Mucosa of stomach (tissue), 1 donor: ENCODE data around the gene KHK.

Experiments
- H3K27me3 ChIP-seq: one replicate; pipeline ENCODE4 v1.7.0; 2013; ENCODE audit warnings: mild to moderate bottlenecking, low read length; ENCODE audit not compliant: control insufficient read depth, insufficient read depth
- H3K36me3 ChIP-seq: one replicate; pipeline ENCODE4 v1.7.0; 2013; ENCODE audit warnings: low read length; ENCODE audit not compliant: control insufficient read depth, insufficient read depth
- H3K4me1 ChIP-seq: one replicate; pipeline ENCODE4 v1.7.0; 2013; ENCODE audit warnings: mild to moderate bottlenecking, low read length; ENCODE audit not compliant: control insufficient read depth, insufficient read depth
- H3K4me3 ChIP-seq: one replicate; pipeline ENCODE4 v1.7.0; 2013; ENCODE audit warnings: low read length
- H3K9ac ChIP-seq: one replicate; pipeline ENCODE4 v1.7.0; 2013; ENCODE audit warnings: mild to moderate bottlenecking, low read length, moderate library complexity
- H3K9me3 ChIP-seq: one replicate; pipeline ENCODE4 v1.7.0; 2013; ENCODE audit warnings: mild to moderate bottlenecking, low read length, moderate library complexity; ENCODE audit not compliant: control insufficient read depth
- donor health status: Pancreatic carcinoma.

The KHK gene

GRCh38 chr2:27143285-27143684 lies 56.7 kb downstream of the KHK start:
- Histone ChIP-seq H3K4me1 (peaks cover 6% of the 10 kb centered on the region), H3K9ac (no peak overlapping the region), H3K4me3 (no peak overlapping the region), H3K9me3 (no peaks in the 10 kb centered on the region), H3K36me3 (no peaks in the 10 kb centered on the region), H3K27me3 (no peaks in the 10 kb centered on the region)

DNA sequence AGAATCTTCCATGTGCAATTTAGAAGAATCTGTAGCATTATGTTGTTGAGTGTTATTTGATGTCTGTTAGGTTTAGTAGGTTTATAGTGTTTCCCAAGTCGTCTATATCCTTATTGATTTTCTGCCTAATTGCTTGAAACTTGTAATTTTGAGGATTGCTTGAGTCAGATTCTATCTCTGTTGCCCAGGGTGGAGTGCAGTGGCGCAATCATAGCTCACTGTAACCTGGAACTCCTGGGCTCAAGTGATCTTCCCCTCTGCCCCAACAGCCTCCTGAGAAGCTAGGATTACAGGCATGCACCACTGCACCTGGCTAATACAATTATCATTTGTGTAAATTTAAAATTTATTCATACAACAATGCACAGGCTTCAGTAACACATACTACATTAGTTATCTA lies 59.1 kb downstream of the KHK start:
- Histone ChIP-seq H3K4me3 (no peak overlapping the region), H3K9ac (no peak overlapping the region), H3K27me3 (no peaks in the 10 kb centered on the region), H3K4me1 (peaks cover 22% of the 10 kb centered on the region), H3K9me3 (no peaks in the 10 kb centered on the region), H3K36me3 (no peaks in the 10 kb centered on the region)

GRCh38 chr2:27147935-27148334 lies 61.4 kb downstream of the KHK start:
- H3K9me3 ChIP-seq = no peaks in the 10 kb centered on the region
- no peaks in the 10 kb centered on the region for H3K36me3 ChIP-seq
- H3K27me3 ChIP-seq = no peaks in the 10 kb centered on the region
- peaks cover 24% of the 10 kb centered on the region for H3K4me1 ChIP-seq
- no peak overlapping the region for H3K9ac ChIP-seq
- no peak overlapping the region for H3K4me3 ChIP-seq

DNA sequence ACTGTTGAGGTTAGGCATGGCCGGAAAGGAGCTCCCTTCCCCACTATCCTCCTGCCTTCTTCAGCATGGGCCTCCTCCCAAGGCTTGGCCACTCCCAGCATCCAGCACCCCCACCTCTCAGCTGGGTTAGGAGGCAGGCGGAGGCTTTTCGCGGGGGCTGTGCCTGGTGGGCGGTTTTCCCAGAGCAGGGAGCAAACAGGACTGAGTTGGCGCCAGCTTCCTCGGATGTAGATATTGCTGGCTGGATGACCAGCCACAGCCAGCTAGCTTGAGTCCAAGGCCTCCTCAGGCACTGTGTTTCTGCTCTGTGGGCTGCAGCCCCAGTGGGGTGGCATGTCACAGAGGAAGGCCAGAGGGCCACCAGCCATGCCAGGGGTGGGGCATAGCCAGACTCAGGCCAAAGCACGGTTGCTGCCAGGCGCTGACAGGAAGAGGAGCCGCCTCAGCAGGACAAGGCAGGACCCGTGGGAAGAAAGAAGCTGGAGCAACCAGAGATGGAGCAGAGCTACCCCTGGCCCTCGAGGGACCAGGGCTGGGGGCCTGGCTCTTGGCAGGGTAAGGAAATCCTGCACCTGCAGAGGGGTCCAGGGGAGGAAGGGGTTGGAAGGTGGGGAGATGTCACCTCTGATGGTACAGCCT lies 62.3 kb downstream of the KHK start, which contains the start of gene TCF23:
Gene TCF23, plus strand, starts transcription at position 204 of the 639 bp plus-strand sequence. Its CDS starts 130 bp downstream, at position 334.
- Histone ChIP-seq H3K36me3 (no peaks in the 10 kb centered on the region), H3K4me1 (peaks cover 21% of the 10 kb centered on the region), H3K9ac (no peak within 1 kb of the TSS), H3K4me3 (no peak within 1 kb of the TSS), H3K27me3 (no peaks in the 10 kb centered on the region), H3K9me3 (no peaks in the 10 kb centered on the region)

DNA sequence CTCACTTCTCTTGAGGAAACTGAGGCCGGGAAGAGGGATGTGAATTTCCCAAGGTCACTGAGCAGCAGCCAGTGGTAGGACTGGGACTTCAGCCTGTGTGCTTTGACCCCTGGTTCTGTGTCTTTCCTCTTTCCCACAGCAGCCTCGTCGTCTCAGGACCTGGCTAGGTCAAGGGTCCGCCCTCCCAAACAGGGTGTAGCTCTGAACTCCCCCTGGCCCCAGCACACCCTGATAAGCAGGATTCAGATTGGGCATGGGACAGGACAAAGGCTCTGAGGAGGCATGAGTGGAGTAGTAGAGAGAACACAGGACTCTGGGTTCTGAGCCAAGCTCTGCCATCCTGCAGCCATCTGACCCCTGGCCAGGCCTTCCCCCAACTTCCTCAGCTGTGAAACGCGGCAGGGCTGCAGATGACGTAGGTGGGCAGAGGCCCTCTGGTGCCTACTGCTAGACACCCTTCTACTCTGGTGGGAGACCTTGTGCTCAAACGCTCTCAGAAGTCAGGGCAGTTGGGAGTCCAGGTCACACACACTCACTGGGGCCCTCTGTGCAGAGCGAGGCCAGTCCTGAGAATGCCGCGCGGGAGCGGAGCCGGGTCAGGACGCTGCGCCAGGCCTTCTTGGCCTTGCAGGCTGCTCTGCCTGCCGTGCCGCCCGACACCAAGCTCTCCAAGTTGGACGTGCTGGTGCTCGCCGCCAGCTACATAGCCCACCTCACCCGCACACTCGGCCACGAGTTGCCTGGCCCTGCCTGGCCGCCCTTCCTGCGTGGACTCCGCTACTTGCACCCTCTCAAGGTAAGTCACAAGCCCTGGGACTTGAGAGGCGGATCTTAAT lies 63.2 kb downstream of the KHK start:
- Histone ChIP-seq H3K9ac (no peak overlapping the region), H3K4me1 (peaks cover 21% of the 10 kb centered on the region), H3K27me3 (no peaks in the 10 kb centered on the region), H3K9me3 (no peaks in the 10 kb centered on the region), H3K4me3 (no peak overlapping the region), H3K36me3 (no peaks in the 10 kb centered on the region)
